ENCODE data around the gene KLHL35.

Gene KLHL35

GRCh38 chr11:75400146-75400865, 32.7 kb downstream of the KLHL35 start:
- Histone ChIP-seq H3K27me3 (no peaks in the 10 kb centered on the region), H3K4me1 (ENCODE audit: control insufficient read depth in 1 of 2, insufficient read depth in 1 of 2, low read depth in 1 of 2, low read length in 1 of 2) (peaks cover 19 to 20% of the 10 kb centered on the region in 2 experiments), H3K27ac (peak overlapping the region; percentile 90), H3K9me3 (no peaks in the 10 kb centered on the region), H3K36me3 (peaks cover 46% of the 10 kb centered on the region), H3K4me3 (ENCODE audit: low read depth in 1 of 2, low read length in 1 of 2) (peak overlapping the region; percentile 68 to 90)
- no peak for TF ChIP-seq CTCF (IDR thresholded peaks at IDR 0.05)

GRCh38 chr11:75399344-75400145, 33.5 kb downstream of the KLHL35 start, which contains the start of gene RPS3:
RPS3 (plus strand) TSS chr11:75399518; CDS start chr11:75399548, 30 bp downstream.
- no peaks in the 10 kb centered on the region for H3K9me3 ChIP-seq
- H3K27me3 ChIP-seq: no peaks in the 10 kb centered on the region
- peak within 1 kb of the TSS; percentile 68 to 90 for H3K4me3 ChIP-seq (ENCODE audit: low read depth in 1 of 2, low read length in 1 of 2)
- peaks cover 39% of the 10 kb centered on the region for H3K36me3 ChIP-seq
- peaks cover 19 to 20% of the 10 kb centered on the region in 2 experiments for H3K4me1 ChIP-seq (ENCODE audit: control insufficient read depth in 1 of 2, insufficient read depth in 1 of 2, low read depth in 1 of 2, low read length in 1 of 2)
- TF ChIP-seq CTCF (IDR thresholded peaks at IDR 0.05): peak; percentile 36
- peak within 1 kb of the TSS; percentile 90 for H3K27ac ChIP-seq

DNA sequence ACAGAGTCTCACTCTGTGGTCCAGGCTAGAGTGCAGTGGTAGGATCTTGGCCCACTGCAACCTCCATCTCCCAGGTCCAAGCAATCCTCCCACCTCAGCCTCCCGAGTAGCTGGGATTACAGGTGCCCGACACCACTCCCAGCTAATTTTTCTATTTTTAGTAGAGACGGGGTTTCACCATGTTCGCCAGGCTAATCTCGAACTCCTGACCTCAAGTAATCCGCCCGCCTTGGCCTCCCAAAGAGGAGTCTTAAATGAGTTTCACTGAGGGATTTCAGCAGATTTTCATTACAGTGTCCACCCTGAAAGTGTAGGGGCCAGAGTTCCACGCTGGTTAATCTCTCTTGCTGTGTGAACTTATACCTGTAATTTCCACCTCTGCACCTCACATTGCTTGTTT, 34.1 kb downstream of the KLHL35 start:
- Histone ChIP-seq H3K36me3 (peaks cover 32% of the 10 kb centered on the region), H3K9me3 (no peaks in the 10 kb centered on the region), H3K4me1 (ENCODE audit: control insufficient read depth in 1 of 2, insufficient read depth in 1 of 2, low read depth in 1 of 2, low read length in 1 of 2) (peaks cover 19 to 20% of the 10 kb centered on the region in 2 experiments), H3K4me3 (ENCODE audit: low read depth in 1 of 2, low read length in 1 of 2) (peak overlapping the region; percentile 68 to 90), H3K27me3 (no peaks in the 10 kb centered on the region), H3K27ac (peak overlapping the region; percentile 90)
- TF ChIP-seq CTCF (IDR thresholded peaks at IDR 0.05): no peak

- Histone ChIP-seq H3K27me3 (no peaks in the 10 kb centered on the region), H3K4me3 (ENCODE audit: low read depth in 1 of 2, low read length in 1 of 2) (no peak overlapping the region), H3K9me3 (no peaks in the 10 kb centered on the region), H3K36me3 (no peaks in the 10 kb centered on the region), H3K27ac (no peak overlapping the region), H3K4me1 (ENCODE audit: control insufficient read depth in 1 of 2, insufficient read depth in 1 of 2, low read depth in 1 of 2, low read length in 1 of 2) (peaks cover 0 to 3% of the 10 kb centered on the region in 2 experiments)
- no peak for TF ChIP-seq CTCF (IDR thresholded peaks at IDR 0.05)
Observed at GRCh38 chr11:75394085-75394840, 38.7 kb downstream of the KLHL35 start.

DNA sequence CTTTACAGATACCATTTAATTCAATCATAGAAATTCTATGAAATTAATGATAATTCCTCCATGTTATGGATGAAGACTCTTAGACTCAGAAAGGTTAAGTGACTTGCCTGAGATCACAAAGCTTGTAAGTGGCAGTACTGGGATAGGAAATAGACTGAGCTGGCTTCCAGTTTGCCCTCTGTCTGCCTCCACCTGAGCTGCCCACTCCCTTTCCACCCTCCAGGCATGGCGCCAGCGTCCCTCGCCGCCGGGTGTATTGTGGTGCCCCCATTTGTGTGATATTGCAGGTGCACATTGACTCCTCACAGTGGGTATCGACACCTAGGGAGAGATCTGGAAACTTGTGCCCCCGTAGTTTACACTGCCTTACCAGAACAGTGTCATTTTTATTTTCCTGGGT, 43.1 kb downstream of the KLHL35 start:
- H3K4me1 ChIP-seq (ENCODE audit: control insufficient read depth in 1 of 2, insufficient read depth in 1 of 2, low read depth in 1 of 2, low read length in 1 of 2): peaks cover 5 to 7% of the 10 kb centered on the region in 2 experiments
- H3K9me3 ChIP-seq: no peaks in the 10 kb centered on the region
- H3K27me3 ChIP-seq: no peaks in the 10 kb centered on the region
- H3K27ac ChIP-seq: no peak overlapping the region
- H3K36me3 ChIP-seq: no peaks in the 10 kb centered on the region
- TF ChIP-seq CTCF (IDR thresholded peaks at IDR 0.05): no peak
- no peak overlapping the region for H3K4me3 ChIP-seq (ENCODE audit: low read depth in 1 of 2, low read length in 1 of 2)

All from neutrophil (primary cell).